ENCODE measurements around the gene IGF2R.
"Not testable (repeated sequence)": the region's sequence is repeated elsewhere in the genome, so short reads cannot be mapped to it uniquely, and the experiment has no call there.

The IGF2R gene, protein sequence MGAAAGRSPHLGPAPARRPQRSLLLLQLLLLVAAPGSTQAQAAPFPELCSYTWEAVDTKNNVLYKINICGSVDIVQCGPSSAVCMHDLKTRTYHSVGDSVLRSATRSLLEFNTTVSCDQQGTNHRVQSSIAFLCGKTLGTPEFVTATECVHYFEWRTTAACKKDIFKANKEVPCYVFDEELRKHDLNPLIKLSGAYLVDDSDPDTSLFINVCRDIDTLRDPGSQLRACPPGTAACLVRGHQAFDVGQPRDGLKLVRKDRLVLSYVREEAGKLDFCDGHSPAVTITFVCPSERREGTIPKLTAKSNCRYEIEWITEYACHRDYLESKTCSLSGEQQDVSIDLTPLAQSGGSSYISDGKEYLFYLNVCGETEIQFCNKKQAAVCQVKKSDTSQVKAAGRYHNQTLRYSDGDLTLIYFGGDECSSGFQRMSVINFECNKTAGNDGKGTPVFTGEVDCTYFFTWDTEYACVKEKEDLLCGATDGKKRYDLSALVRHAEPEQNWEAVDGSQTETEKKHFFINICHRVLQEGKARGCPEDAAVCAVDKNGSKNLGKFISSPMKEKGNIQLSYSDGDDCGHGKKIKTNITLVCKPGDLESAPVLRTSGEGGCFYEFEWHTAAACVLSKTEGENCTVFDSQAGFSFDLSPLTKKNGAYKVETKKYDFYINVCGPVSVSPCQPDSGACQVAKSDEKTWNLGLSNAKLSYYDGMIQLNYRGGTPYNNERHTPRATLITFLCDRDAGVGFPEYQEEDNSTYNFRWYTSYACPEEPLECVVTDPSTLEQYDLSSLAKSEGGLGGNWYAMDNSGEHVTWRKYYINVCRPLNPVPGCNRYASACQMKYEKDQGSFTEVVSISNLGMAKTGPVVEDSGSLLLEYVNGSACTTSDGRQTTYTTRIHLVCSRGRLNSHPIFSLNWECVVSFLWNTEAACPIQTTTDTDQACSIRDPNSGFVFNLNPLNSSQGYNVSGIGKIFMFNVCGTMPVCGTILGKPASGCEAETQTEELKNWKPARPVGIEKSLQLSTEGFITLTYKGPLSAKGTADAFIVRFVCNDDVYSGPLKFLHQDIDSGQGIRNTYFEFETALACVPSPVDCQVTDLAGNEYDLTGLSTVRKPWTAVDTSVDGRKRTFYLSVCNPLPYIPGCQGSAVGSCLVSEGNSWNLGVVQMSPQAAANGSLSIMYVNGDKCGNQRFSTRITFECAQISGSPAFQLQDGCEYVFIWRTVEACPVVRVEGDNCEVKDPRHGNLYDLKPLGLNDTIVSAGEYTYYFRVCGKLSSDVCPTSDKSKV (N-terminal part only)

DNA sequence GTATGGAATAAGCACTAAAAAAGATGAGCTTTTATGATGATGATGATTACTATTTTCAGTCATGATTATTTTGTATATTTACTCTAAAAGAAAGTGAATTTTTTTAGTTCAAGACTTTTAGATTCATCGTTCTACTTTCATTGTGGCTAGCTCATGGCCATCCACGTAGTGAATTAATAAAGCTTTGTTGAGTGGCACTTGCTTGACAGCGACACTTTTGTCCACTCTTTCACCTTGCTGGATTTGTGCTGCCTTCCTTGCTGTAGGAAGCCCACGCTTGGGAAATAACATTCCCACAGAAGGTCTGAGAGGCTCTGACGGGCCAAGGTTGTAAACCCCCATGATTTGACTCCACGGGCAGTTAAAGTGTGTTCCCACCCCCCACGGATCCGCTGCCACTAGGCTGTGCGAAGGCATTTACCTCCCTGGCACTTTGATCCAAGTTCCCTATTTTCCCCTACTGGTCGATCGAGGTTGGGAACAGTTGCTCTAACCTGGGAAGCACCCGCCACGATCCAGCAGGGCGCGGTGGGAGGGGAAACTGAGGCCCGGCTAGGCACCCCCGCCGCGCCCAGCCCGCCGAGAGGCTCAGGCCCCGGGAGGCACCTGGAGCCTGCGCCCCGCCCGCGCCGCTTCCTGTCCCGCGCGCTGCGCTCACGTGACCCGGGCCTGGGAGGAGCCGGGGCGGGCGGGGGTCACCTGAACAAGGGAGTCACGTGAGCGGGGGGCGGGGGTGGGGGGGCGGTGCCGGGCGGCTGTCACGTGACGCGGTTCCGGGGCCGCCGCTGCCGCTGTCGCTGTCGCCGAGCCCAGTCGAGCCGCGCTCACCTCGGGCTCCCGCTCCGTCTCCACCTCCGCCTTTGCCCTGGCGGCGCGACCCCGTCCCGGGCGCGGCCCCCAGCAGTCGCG lies at the start of gene IGF2R:
Gene IGF2R (plus strand): TSS at position 788 of the 909 bp plus-strand sequence. CDS start 165 bp downstream, outside the sequence.
- peak; percentile 69 to 94 for DNase-seq

- no peak for DNase-seq
Measured at GRCh38 chr6:159919800-159920199, 49.1 kb upstream of the IGF2R start.

DNA sequence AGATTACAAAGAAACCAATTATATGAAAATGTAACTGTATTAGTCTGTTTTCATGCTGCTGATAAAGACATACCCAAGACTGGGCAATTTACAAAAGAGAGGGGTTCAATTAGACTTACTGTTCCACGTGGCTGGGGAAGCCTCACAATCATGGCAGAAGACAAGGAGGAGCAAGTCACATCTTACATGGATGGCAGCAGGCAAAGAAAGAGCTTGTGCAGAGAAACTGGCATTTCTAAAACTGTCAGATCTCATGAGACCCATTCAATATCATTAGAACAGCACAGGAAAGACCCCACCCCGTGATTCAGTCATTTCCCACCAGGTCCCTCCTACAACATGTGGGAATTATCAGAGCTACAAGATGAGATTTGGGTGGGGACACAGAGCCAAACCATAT lies 44.7 kb upstream of the IGF2R start:
- DNase-seq = not testable (repeated sequence)

DNA sequence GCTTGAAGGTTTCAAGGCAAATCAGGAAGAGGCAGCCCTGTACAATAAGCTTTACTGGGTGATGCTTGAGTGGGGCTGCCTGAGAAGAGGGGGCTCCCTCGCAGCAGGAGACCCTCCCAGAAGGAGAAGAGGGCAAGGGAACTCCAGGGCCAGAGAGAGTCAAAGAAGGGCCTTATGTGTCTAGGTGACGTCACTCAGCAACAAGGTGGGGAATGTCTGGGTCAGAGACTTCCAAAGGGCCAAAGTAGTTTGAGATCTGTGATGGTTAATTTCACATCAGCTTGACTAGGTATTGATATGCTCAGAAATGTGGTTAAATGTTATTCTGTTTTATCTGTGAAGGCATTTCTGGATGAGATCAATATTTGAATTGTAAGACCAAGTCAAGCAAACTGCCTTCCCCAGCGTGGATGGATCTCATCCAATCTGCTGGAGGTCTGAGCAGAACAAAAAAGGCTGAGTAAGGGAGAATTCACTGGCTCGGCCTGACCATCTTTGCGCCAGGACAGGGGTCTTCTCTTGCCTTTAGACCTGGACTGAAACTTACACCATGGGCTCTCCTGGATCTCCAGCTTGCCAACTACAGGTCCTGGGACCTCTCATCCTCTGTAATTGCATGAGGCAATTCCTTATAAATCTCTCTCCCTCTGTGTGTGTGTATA lies 42.2 kb upstream of the IGF2R start:
- no peak for DNase-seq

DNA sequence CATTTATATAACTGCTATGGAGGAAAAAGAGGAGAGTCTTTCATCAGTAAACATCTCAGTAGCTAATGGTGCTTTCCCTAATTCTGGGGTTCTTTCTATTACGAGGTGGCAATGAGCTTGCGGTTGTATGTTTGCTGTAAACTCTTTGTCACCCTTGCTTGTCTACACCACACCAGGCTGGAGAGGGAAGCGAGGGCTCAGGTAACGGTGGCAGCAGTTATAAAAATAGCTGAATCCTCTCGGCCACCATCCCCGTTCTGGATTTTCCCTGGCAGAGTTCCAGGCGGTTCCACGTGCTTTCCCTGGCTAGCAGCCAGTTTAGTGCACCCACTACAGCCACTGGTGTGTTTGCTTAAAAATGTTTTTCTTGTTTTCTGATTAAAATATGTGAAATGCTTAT lies 39.1 kb upstream of the IGF2R start:
- DNase-seq = peak in 1 of 2 experiments; percentile 45

- DNase-seq = no peak
Measured at GRCh38 chr6:159931112-159931511, 37.8 kb upstream of the IGF2R start.

- DNase-seq = peak in 1 of 2 experiments; percentile 56
Measured at GRCh38 chr6:159931846-159932245, 37.0 kb upstream of the IGF2R start.

DNA sequence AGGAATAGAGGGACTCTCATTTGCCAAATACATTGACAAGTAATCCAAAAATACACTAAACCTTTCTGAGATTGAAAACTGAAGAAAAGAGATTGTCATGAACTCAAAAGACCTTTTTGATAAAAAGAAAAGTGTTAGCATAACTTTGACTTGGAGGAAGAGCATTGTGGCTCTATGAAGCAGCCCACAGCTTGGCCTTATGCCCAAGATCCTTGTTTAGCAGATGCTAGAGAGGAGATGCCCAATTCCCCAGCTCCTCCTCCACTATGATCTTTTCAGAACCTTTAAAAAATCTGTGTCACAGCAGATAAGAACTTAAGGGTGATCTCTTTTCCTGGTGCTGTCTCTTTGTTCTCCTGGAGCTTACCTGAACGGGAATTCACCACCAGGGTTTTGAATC lies 35.8 kb upstream of the IGF2R start:
- DNase-seq = no peak

DNA sequence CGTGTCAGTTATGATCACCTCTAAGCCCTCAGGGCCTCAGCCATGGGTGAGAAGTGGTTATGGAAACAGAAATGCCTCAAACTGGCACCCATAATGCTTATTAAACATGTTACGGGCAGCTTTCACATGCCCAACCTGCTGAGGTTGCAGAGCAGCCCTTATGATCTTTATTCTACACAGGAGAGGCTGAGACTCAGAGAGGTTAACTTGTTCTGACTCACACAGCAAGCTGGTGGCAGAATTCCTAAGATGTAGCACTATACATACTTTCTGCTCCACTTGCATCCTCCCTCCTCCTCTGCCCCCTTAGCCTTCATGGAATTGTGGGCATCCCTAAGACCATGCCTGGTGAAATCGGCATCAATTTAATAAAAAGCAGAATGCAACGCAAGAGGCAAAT lies 34.7 kb upstream of the IGF2R start:
- no peak for DNase-seq

DNA sequence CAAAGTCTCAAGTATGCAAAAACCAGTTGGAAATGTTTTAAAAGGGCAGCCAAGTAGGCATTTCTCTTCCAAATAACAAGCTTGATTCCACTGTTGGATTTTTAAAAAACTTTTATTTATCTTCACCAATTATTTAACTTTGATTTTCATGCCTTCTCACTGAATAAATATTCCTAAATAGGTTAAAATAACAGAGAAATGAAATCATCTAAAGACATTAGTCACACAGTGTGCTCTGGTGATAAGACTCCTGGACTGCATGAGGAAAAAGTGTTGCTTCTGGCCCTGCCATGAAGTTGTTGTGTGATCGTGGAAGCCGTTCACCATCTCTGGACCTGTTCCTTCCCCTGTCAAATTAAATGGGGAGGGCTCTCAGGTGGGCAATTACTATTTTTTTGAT lies 33.8 kb upstream of the IGF2R start:
- no peak for DNase-seq

DNA sequence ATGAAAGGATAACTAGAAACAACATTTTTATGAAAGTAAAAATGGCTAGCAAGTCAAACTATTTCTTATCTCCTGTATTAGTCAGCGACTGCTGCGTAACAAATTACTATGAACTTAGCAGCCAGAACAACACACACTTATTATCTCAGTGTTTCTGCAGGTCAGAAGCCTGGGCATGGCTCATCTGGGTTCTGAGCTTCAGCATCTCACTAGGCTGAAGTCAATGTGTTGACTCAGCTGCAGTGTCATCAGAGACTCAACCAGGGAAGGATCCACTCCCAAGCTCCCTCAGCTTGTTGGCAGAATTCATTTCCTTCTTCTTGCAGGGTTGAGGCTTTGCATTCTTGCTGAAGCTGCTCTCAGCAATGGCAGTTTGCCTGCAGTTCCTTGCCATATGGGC lies 33.2 kb upstream of the IGF2R start:
- DNase-seq = no peak

- DNase-seq = no peak
Measured at GRCh38 chr6:159939591-159940016, 29.3 kb upstream of the IGF2R start.

GRCh38 chr6:159941286-159942113 lies 27.4 kb upstream of the IGF2R start:
- peak; percentile 40 to 82 for DNase-seq

GRCh38 chr6:159943101-159943632 lies 25.7 kb upstream of the IGF2R start:
- no peak for DNase-seq

DNA sequence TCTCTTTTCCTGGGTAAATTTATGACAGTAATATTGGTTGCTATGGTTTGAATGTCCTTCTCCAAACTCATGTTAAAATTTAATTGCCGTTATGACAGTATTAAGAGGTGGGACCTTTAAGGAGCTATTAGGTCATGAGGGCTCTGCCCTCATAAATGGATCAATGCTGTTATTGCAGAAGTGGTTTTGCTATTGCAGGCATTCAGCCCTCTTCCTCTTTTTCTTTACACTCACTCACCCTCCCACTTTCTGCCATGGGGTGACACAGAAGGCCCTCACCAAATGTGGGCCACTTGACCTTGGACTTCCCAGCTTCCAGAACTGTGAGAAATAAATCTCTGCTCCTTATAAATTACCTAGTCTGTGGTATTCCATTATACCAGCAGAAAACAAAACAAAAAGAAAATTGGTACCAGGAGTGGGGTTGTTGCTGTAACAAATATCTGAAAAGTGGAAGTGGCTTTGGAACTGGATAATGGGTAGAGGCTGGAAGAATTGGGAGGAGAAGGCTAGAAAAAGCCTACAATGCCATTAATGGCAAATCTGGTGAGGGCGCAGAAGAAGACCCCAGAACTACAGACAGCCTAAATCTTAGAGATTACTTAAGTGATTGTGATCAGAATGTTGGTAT lies 24.8 kb upstream of the IGF2R start:
- DNase-seq = no peak

DNA sequence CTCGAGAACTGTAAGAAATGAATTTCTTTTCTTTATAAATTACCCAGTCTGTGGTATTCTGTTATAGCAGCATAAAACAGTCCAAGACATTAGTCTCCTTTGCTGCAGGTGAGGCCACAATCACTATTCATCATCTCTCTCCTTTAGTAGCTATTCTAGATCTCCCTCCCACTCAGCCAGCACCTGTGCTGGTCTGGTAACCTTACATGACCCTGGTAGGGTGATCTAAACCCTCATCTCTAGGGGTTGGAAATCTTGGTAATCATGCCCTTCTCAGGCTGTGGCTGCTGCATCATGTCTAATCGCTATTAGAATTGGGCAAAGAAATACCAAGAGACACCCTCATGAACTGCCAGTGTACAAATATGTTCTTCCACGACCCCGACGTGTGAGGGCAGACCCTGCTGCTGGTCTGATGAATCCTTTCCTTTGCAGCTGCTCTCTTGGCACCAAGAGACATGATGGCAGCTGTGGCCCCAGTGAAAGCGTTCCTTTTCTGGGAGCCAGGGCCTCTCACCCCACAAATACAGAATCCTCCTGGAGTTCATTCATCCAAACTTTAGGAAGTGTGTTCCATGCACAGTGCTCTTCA lies 23.0 kb upstream of the IGF2R start:
- DNase-seq = no peak

DNA sequence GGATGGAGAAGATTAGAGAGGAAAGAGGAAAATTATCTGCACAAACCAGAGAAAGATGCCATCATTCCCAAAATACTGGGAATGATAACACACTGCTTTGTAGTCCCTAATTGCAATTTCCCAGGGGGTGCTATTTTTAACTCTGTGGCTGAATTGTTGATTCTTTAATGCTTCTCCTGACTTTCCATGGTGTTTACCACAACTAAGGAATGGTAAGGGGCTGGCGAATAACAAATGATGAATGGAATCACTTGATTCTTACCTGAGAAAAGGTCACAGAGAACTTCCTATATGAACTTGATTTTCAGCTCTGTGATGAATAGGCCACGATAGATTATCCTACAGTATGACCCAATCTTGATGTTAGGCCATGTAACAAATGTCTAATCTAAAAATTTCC lies 22.0 kb upstream of the IGF2R start:
- no peak for DNase-seq

- DNase-seq = no peak
Measured at GRCh38 chr6:159948199-159948598, 20.7 kb upstream of the IGF2R start.

DNA sequence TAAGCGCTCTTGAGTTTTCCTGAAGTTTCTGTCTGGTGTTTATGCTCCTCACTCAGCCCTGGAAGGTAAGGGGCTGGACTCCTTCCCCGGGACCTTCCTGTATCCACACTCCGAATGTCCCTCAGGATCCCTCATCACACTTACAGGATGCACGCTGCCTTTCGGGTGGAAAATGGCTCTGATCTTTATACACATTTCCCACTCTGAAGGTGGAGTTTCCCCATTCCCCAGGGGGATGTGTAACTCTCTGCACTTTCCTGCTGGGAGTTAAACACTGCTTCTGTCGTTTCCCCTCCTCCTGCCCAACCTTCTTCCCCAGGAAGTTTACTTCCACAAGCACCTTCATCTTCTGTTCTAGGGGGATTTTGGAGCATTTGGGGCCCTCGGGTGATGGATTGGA lies 17.1 kb upstream of the IGF2R start:
- DNase-seq = no peak
